SJSA1 (cell line): ENCODE measurements around the gene ASB13. TPM values are rescaled to one million over a fixed set of nuclear protein-coding genes. Genes with fewer than 3 reads are reported as not detected.

Source experiments
- DNase-seq, 2 experiments: peaks; one replicate each; pipeline ENCODE4 v3.0.0-alpha.2; 2015 to 2020; ENCODE audit warnings: low spot score in 2 of 2, low read depth in 1 of 2
- H3K27ac ChIP-seq: fragments of 250-450 bp; sonication (Bioruptor Pico); 2 replicates; pipeline ENCODE4 v1.5.1; 2020; ENCODE audit warnings: mild to moderate bottlenecking, moderate library complexity
- H3K27me3 ChIP-seq: fragments of 250-450 bp; sonication (Bioruptor Pico); replicated peaks from 2 replicates; pipeline ENCODE4 v1.5.1; 2020; ENCODE audit warnings: mild to moderate bottlenecking, moderate library complexity
- H3K36me3 ChIP-seq: fragments of 250-450 bp; sonication (Bioruptor Pico); 2 replicates; pipeline ENCODE4 v1.5.1; 2020; ENCODE audit warnings: mild to moderate bottlenecking
- H3K4me1 ChIP-seq: fragments of 250-450 bp; sonication (Bioruptor Pico); replicated peaks from 2 replicates; pipeline ENCODE4 v1.6.1; 2021; ENCODE audit warnings: mild to moderate bottlenecking
- H3K4me3 ChIP-seq: fragments of 250-450 bp; sonication (Bioruptor Pico); 2 replicates; pipeline ENCODE4 v1.5.1; 2020; ENCODE audit warnings: mild to moderate bottlenecking
- H3K9me3 ChIP-seq: fragments of 250-450 bp; sonication (Bioruptor Pico); replicated peaks from 2 replicates; pipeline ENCODE4 v1.5.1; 2020; ENCODE audit warnings: mild to moderate bottlenecking
- total RNA-seq: library from RNA; depleted of rRNA; stranded (reverse); fragments of >200 nt; shearing (Covaris generic); gene quantifications from 2 replicates; pipeline ENCODE4 v1.2.3, GENCODE V29; 2014

ASB13 gene
- total RNA-seq, 1 experiment from 2014 or later: 6.8 TPM

DNA sequence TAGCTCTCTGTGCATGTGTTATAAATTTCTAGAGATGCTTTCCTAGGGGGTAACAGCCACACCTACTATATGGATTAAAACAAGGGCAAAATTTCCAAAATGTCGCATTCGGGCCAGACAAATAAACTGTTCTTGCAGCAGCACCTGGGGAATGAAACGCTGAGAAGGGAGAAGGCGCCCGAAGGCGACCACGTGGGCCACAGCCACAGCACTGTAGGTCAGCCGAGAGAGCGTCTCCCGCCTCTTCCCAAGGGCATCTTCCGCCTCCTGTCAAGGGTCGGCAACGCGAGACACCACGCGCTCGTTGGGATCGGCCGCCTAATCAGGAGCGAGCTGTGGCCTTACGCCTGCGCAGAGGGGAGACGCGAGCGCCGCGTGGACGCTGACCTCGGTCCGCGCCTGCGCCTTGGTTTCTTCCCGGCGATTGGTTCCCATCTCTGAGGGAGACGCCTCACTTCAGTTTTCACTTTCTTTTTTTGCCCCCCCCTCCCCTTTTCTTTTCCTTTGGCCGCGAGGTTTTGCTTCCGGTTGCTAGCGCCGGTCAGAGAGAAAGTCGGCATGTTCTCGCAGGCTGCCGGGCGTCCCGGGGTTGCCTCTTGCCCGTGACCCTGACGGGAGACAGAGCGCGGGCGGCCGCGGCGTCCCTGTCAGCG, 18.0 kb upstream of the ASB13 start, which contains the start of gene TASOR2:
TASOR2 (plus strand) TSS at position 521 of the 653 bp plus-strand sequence. CDS start 35,805 bp downstream, outside the sequence.
- Histone ChIP-seq H3K4me3 (peak within 1 kb of the TSS; percentile 92), H3K9me3 (peaks cover 3% of the 10 kb centered on the region; the same call in 1 of the 2 replicates), H3K4me1 (peaks cover 12% of the 10 kb centered on the region), H3K27me3 (no peaks in the 10 kb centered on the region), H3K36me3 (peaks cover 7% of the 10 kb centered on the region), H3K27ac (peak within 1 kb of the TSS; percentile 69)
- peak; percentile 97 for DNase-seq

- H3K27me3 ChIP-seq: no peaks in the 10 kb centered on the region
- H3K36me3 ChIP-seq: peaks cover 7% of the 10 kb centered on the region
- no peak for DNase-seq
- H3K9me3 ChIP-seq: peaks cover 3% of the 10 kb centered on the region; the same call in 1 of the 2 replicates
- H3K27ac ChIP-seq: no peak overlapping the region
- H3K4me3 ChIP-seq: no peak overlapping the region
- H3K4me1 ChIP-seq: peaks cover 12% of the 10 kb centered on the region
Observed at GRCh38 chr10:5683065-5683464, 16.7 kb upstream of the ASB13 start.

GRCh38 chr10:5681930-5682329, 15.5 kb upstream of the ASB13 start:
- Histone ChIP-seq H3K4me3 (no peak overlapping the region), H3K4me1 (peaks cover 12% of the 10 kb centered on the region), H3K9me3 (peaks cover 3% of the 10 kb centered on the region; the same call in 1 of the 2 replicates), H3K36me3 (peaks cover 7% of the 10 kb centered on the region), H3K27ac (no peak overlapping the region), H3K27me3 (no peaks in the 10 kb centered on the region; the same call in 1 of the 2 replicates)
- DNase-seq: no peak

- Histone ChIP-seq H3K4me1 (peaks cover 5% of the 10 kb centered on the region), H3K9me3 (peaks cover 3% of the 10 kb centered on the region; the same call in 1 of the 2 replicates), H3K36me3 (no peaks in the 10 kb centered on the region), H3K4me3 (no peak overlapping the region), H3K27ac (no peak overlapping the region), H3K27me3 (no peaks in the 10 kb centered on the region; the same call in 1 of the 2 replicates)
- DNase-seq: peak in 1 of 2 experiments; percentile 11
Observed at GRCh38 chr10:5679606-5680005, 13.2 kb upstream of the ASB13 start.

- Histone ChIP-seq H3K9me3 (peaks cover 4% of the 10 kb centered on the region; the same call in 1 of the 2 replicates), H3K36me3 (no peaks in the 10 kb centered on the region), H3K4me1 (peaks cover under 1% of the 10 kb centered on the region), H3K27ac (no peak overlapping the region), H3K27me3 (no peaks in the 10 kb centered on the region; the same call in 1 of the 2 replicates), H3K4me3 (no peak overlapping the region)
- no peak for DNase-seq
Observed at GRCh38 chr10:5679037-5679435, 12.6 kb upstream of the ASB13 start.

DNA sequence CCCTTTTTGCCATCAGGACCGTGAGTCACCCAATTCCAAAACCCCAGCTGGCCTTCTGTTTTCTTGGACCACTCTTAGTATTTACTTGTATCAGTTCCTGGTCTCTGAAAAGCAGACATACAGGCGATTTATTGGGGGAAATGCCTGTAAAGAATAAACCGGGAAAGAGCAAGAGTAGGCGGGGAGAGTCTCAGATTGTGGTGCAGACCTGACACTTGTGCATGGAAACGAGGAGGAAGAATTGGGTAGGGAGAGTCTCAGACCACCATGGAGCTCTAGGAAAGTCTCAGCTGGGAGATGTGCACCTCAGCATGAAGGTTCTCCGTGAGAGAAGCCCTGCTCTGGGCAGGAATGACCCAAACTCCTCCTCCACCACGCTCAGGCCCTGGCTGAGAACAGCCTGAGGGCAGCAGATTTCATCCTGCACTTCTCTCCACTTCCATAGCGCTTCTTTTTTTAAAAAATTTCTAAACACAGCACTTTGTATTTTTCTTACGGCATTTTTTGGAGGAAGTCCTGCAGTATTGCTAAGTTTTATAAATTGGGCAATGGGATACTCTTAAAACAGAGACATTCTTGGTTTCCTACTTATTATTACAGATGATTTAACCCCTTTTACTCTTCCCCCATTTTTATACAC, 12.1 kb upstream of the ASB13 start:
- 0 out of 2 replicates have a peak, but pooled peaks cover 3% of the 10 kb centered on the region for H3K9me3 ChIP-seq
- no peak for DNase-seq
- no peaks in the 10 kb centered on the region; the same call in 1 of the 2 replicates for H3K27me3 ChIP-seq
- H3K4me1 ChIP-seq: no peaks in the 10 kb centered on the region
- no peak overlapping the region for H3K4me3 ChIP-seq
- no peaks in the 10 kb centered on the region for H3K36me3 ChIP-seq
- H3K27ac ChIP-seq: no peak overlapping the region

DNA sequence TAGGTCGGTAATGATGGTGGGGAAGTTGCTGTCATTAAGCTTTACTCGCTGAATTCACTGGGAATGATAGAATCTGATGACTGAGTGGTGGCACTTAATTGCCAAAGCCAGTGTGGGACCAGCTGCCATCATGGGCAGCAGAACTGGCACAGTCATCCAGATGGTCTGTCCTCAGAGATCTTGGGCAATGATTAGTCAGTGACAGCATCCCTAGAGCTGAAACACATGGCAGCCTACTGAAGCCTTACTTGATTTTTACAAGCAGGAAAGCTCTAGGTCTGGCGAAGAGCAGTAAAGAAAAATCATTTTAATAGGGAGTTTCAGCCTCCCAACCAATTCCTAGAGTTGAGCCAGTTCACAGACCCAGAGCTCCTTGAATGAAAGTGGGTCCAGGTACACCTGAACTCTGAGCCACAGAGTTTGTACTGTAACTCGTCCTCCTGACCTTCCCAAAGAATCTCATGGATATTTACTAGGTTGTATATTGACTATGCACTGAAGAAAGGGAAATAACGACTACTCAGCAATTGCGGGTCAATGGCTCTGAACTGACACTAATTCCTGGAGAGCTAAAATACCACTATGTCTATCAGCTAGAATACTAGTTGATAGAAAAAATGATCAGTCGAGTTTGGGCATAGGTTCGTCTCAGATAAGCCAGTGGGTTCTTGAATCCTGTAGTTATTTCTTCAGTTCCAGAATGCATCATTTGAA, 4.4 kb upstream of the ASB13 start:
- Histone ChIP-seq H3K4me3 (no peak overlapping the region), H3K4me1 (peaks cover 11% of the 10 kb centered on the region), H3K9me3 (peaks cover 7% of the 10 kb centered on the region), H3K36me3 (0 out of 2 replicates have a peak, but pooled peaks cover 3% of the 10 kb centered on the region), H3K27me3 (peaks cover 21% of the 10 kb centered on the region), H3K27ac (no peak overlapping the region)
- DNase-seq: no peak

- H3K4me1 ChIP-seq: peaks cover 16% of the 10 kb centered on the region
- H3K4me3 ChIP-seq: no peak overlapping the region
- peaks cover 7% of the 10 kb centered on the region for H3K9me3 ChIP-seq
- DNase-seq: no peak
- H3K27me3 ChIP-seq: peaks cover 21% of the 10 kb centered on the region
- 0 out of 2 replicates have a peak, but pooled peaks cover 3% of the 10 kb centered on the region for H3K36me3 ChIP-seq
- H3K27ac ChIP-seq: no peak overlapping the region
Observed at GRCh38 chr10:5669604-5670003, 3.2 kb upstream of the ASB13 start.

- no peak for DNase-seq
- H3K9me3 ChIP-seq: peaks cover 4% of the 10 kb centered on the region
- H3K27me3 ChIP-seq: peaks cover 21% of the 10 kb centered on the region
- no peak overlapping the region for H3K4me3 ChIP-seq
- H3K27ac ChIP-seq: no peak overlapping the region
- peaks cover 16% of the 10 kb centered on the region for H3K4me1 ChIP-seq
- 0 out of 2 replicates have a peak, but pooled peaks cover 3% of the 10 kb centered on the region for H3K36me3 ChIP-seq
Observed at GRCh38 chr10:5668429-5668828, 2.0 kb upstream of the ASB13 start.

- Histone ChIP-seq H3K4me3 (peak overlapping the region; percentile 78), H3K27ac (no peak overlapping the region), H3K36me3 (0 out of 2 replicates have a peak, but pooled peaks cover 3% of the 10 kb centered on the region), H3K9me3 (no peaks in the 10 kb centered on the region), H3K27me3 (peaks cover 21% of the 10 kb centered on the region), H3K4me1 (peaks cover 16% of the 10 kb centered on the region)
- no peak for DNase-seq
Observed at GRCh38 chr10:5666841-5667630, 641 bp upstream of the ASB13 start.

- no peak for DNase-seq
- 0 out of 2 replicates have a peak, but pooled peaks cover 3% of the 10 kb centered on the region for H3K36me3 ChIP-seq
- peak overlapping the region; percentile 78 for H3K4me3 ChIP-seq
- peaks cover 16% of the 10 kb centered on the region for H3K4me1 ChIP-seq
- H3K27ac ChIP-seq: no peak overlapping the region
- H3K9me3 ChIP-seq: no peaks in the 10 kb centered on the region
- peaks cover 21% of the 10 kb centered on the region for H3K27me3 ChIP-seq
Observed at GRCh38 chr10:5665373-5666007, 905 bp downstream of the ASB13 start.

GRCh38 chr10:5663692-5664427, 2.5 kb downstream of the ASB13 start:
- H3K27ac ChIP-seq: no peak overlapping the region
- no peak for DNase-seq
- peaks cover 16% of the 10 kb centered on the region for H3K4me1 ChIP-seq
- H3K36me3 ChIP-seq: 0 out of 2 replicates have a peak, but pooled peaks cover 3% of the 10 kb centered on the region
- H3K9me3 ChIP-seq: no peaks in the 10 kb centered on the region
- peaks cover 17% of the 10 kb centered on the region for H3K27me3 ChIP-seq
- H3K4me3 ChIP-seq: no peak overlapping the region
